Erythroblast (primary cell): Measurements from ENCODE around the gene SPC25.

Source experiments
- GATA1 ChIP-seq: IDR thresholded peaks from 2 replicates; pipeline ENCODE4 v1.6.1; 2011; ENCODE audit warnings: low read depth, mild to moderate bottlenecking, control low read depth, low read length, moderate library complexity
- POLR2A ChIP-seq: IDR thresholded peaks from 2 replicates; pipeline ENCODE4 v1.6.1; 2011; ENCODE audit warnings: mild to moderate bottlenecking, low read length

DNA sequence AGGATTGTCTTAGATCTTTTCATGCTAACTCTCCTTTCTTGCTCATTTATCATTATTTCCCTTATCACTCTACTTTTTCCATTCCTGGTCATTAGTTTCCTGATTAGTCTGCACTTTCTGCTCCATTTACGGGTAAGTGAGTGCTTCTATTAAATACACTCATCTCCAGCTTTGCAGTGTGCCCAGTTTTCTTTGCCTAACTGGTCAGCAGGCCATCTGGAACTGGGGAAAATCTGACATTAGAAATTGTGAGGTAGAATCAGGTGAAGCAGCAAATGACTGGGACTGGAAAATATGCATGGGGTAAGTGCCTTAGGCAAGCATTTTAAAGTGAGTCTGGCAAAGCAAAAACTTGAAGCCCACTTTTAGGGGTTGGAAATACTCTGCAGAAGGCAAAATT lies 40.0 kb upstream of the SPC25 start:
- no peak for TF ChIP-seq POLR2A
- no peak for TF ChIP-seq GATA1
